HG03139 (cell line): ENCODE measurements around the gene RALGDS.

ENCODE experiments used
- ATAC-seq: cut with Tn5 transposase; IDR thresholded peaks from one replicate; pipeline ENCODE4 v1.9.1; 2021; ENCODE audit not compliant: unreplicated experiment

Gene RALGDS

GRCh38 chr9:133151601-133152525 lies 30.8 kb upstream of the RALGDS start:
- no peak for ATAC-seq

- no peak for ATAC-seq
Measured at GRCh38 chr9:133151041-133151440, 30.0 kb upstream of the RALGDS start.

GRCh38 chr9:133149130-133150015 lies 28.3 kb upstream of the RALGDS start:
- ATAC-seq: peak; percentile 57

GRCh38 chr9:133148199-133149129 lies 27.4 kb upstream of the RALGDS start:
- peak; percentile 8 for ATAC-seq

- no peak for ATAC-seq
Measured at GRCh38 chr9:133147412-133148198, 26.6 kb upstream of the RALGDS start.

GRCh38 chr9:133146746-133147411 lies 25.8 kb upstream of the RALGDS start:
- no peak for ATAC-seq

GRCh38 chr9:133144904-133145851 lies 24.1 kb upstream of the RALGDS start:
- no peak for ATAC-seq

GRCh38 chr9:133144142-133144903 lies 23.3 kb upstream of the RALGDS start:
- ATAC-seq: peak; percentile 39

GRCh38 chr9:133143639-133144141 lies 22.6 kb upstream of the RALGDS start:
- ATAC-seq: no peak

- no peak for ATAC-seq
Measured at GRCh38 chr9:133142684-133143622, 21.9 kb upstream of the RALGDS start.

- no peak for ATAC-seq
Measured at GRCh38 chr9:133141833-133142595, 21.0 kb upstream of the RALGDS start.

GRCh38 chr9:133140606-133141005 lies 19.6 kb upstream of the RALGDS start:
- no peak for ATAC-seq

GRCh38 chr9:133140174-133140505 lies 19.1 kb upstream of the RALGDS start:
- no peak for ATAC-seq

GRCh38 chr9:133139246-133140173 lies 18.5 kb upstream of the RALGDS start:
- ATAC-seq: no peak
